ENCODE results near the gene RND2.
A peak's percentile ranks its signal among the peaks of the same experiment; 100 is the strongest.

- TF ChIP-seq ZGPAT (CRISPR knock-in tag; IDR thresholded peaks at IDR 0.05), result no peak
- 0 out of 2 replicates have a peak, but pooled peaks have one; percentile 18 for TF ChIP-seq CTCF (CRISPR knock-in tag; IDR thresholded peaks at IDR 0.05)
- no peak for TF ChIP-seq PRDM4 (CRISPR knock-in tag; IDR thresholded peaks at IDR 0.05; ENCODE audit: borderline replicate concordance)
- TF ChIP-seq GLI4 (CRISPR knock-in tag; IDR thresholded peaks at IDR 0.05; ENCODE audit: borderline replicate concordance), result no peak
- TF ChIP-seq PBX2 (CRISPR knock-in tag; IDR thresholded peaks at IDR 0.05), result no peak
- TF ChIP-seq POLR2AphosphoS5 (IDR thresholded peaks at IDR 0.05; ENCODE audit: low read depth, low read length), result peak; percentile 43; the same call in 1 of the 2 replicates
- no peak for TF ChIP-seq ZNF766 (CRISPR knock-in tag; IDR thresholded peaks at IDR 0.05; ENCODE audit: borderline replicate concordance)
- TF ChIP-seq SRF (IDR thresholded peaks at IDR 0.05; ENCODE audit: low read depth, low read length), result no peak
These were observed 21.4 kb upstream of the RND2 start for GRCh38 chr17:43003542-43004172.

Measured in HepG2 (cell line).